H9 (cell line): ENCODE measurements around the gene EIF4H. TPM values are rescaled to one million over a fixed set of nuclear protein-coding genes. Genes with fewer than 3 reads are reported as not detected.

ENCODE experiments used
- DNase-seq: peaks from one replicate; pipeline ENCODE4 v3.0.0-alpha.2; 2017
- H2AFZ ChIP-seq: one replicate; pipeline ENCODE4 v1.6.1; 2013; ENCODE audit warnings: mild to moderate bottlenecking, low read length, control low read depth, moderate library complexity
- H2AK5ac ChIP-seq: 2 replicates; pipeline ENCODE4 v1.6.1; 2013; ENCODE audit warnings: low read length, control low read depth, mixed read lengths; ENCODE audit not compliant: insufficient read length
- H2BK120ac ChIP-seq: one replicate; pipeline ENCODE4 v1.6.1; 2013; ENCODE audit warnings: low read depth, mild to moderate bottlenecking, low read length, control low read depth, inconsistent platforms; ENCODE audit not compliant: poor library complexity, severe bottlenecking
- H2BK12ac ChIP-seq: 2 replicates; pipeline ENCODE4 v1.6.1; 2013; ENCODE audit warnings: low read length, control low read depth, mixed read lengths, low read depth; ENCODE audit not compliant: insufficient read length
- H2BK15ac ChIP-seq: 2 replicates; pipeline ENCODE4 v1.6.1; 2013; ENCODE audit warnings: low read depth, low read length, control low read depth
- H2BK20ac ChIP-seq: one replicate; pipeline ENCODE4 v1.6.1; 2013; ENCODE audit warnings: low read depth, mild to moderate bottlenecking, low read length, control low read depth, inconsistent platforms; ENCODE audit not compliant: poor library complexity, severe bottlenecking
- H2BK5ac ChIP-seq: 2 replicates; pipeline ENCODE4 v1.6.1; 2013; ENCODE audit warnings: low read length, control low read depth, mixed read lengths; ENCODE audit not compliant: insufficient read length
- H3K14ac ChIP-seq: 2 replicates; pipeline ENCODE4 v1.6.1; 2013; ENCODE audit warnings: low read length, control low read depth; ENCODE audit not compliant: insufficient read depth
- H3K18ac ChIP-seq: 2 replicates; pipeline ENCODE4 v1.6.1; 2013; ENCODE audit warnings: low read depth, mild to moderate bottlenecking, mixed read lengths, low read length, control low read depth; ENCODE audit not compliant: insufficient read length
- H3K23ac ChIP-seq: 2 replicates; pipeline ENCODE4 v1.6.1; 2013; ENCODE audit warnings: low read length, control low read depth, mixed read lengths, low read depth; ENCODE audit not compliant: insufficient read length
- H3K23me2 ChIP-seq: 2 replicates; pipeline ENCODE4 v1.6.1; 2013; ENCODE audit warnings: low read depth, mild to moderate bottlenecking, mixed read lengths, low read length, control low read depth; ENCODE audit not compliant: insufficient read length, poor library complexity, severe bottlenecking
- H3K27ac ChIP-seq: 2 replicates; pipeline ENCODE4 v1.5.1; 2013; ENCODE audit warnings: low read length, control low read depth, mixed read lengths, low read depth; ENCODE audit not compliant: insufficient read length
- H3K27me3 ChIP-seq: 2 replicates; pipeline ENCODE4 v1.6.1; 2013; ENCODE audit warnings: low read length, control low read depth, inconsistent platforms; ENCODE audit not compliant: insufficient read depth
- H3K4ac ChIP-seq: 2 replicates; pipeline ENCODE4 v1.6.1; 2013; ENCODE audit warnings: low read depth, mild to moderate bottlenecking, control low read depth, inconsistent platforms, low read length, moderate library complexity
- H3K4me1 ChIP-seq: 2 replicates; pipeline ENCODE4 v1.6.1; 2013; ENCODE audit warnings: low read length, control low read depth, inconsistent platforms; ENCODE audit not compliant: insufficient read depth
- H3K4me2 ChIP-seq: 2 replicates; pipeline ENCODE4 v1.6.1; 2013; ENCODE audit warnings: low read length, control low read depth, mixed read lengths; ENCODE audit not compliant: insufficient read length, insufficient read depth
- H3K56ac ChIP-seq: 2 replicates; pipeline ENCODE4 v1.6.1; 2013; ENCODE audit warnings: low read depth, mild to moderate bottlenecking, mixed read lengths, low read length, control low read depth; ENCODE audit not compliant: insufficient read length
- H3K79me1 ChIP-seq: 2 replicates; pipeline ENCODE4 v1.6.1; 2013; ENCODE audit warnings: low read depth, mild to moderate bottlenecking, moderate library complexity, low read length, control low read depth, inconsistent platforms; ENCODE audit not compliant: insufficient read depth, poor library complexity, severe bottlenecking
- H3K79me2 ChIP-seq: 2 replicates; pipeline ENCODE4 v1.6.1; 2013; ENCODE audit warnings: low read length, control low read depth, inconsistent platforms; ENCODE audit not compliant: insufficient read depth
- H3K9ac ChIP-seq: 2 replicates; pipeline ENCODE4 v1.6.1; 2013; ENCODE audit warnings: low read length, control low read depth, mixed read lengths; ENCODE audit not compliant: insufficient read length; ENCODE audit errors: extremely low read depth
- H3K9me3 ChIP-seq: one replicate; pipeline ENCODE4 v1.6.1; 2013; ENCODE audit warnings: low read depth, low read length, inconsistent platforms; ENCODE audit not compliant: control insufficient read depth
- H3T11ph ChIP-seq: one replicate; pipeline ENCODE4 v1.6.1; 2013; ENCODE audit warnings: mild to moderate bottlenecking, low read length, control low read depth, inconsistent platforms
- H4K20me1 ChIP-seq: one replicate; pipeline ENCODE4 v1.6.1; 2013; ENCODE audit not compliant: control insufficient read depth, insufficient read length, insufficient read depth
- H4K5ac ChIP-seq: 2 replicates; pipeline ENCODE4 v1.6.1; 2013; ENCODE audit warnings: low read depth, mild to moderate bottlenecking, mixed read lengths, low read length, control low read depth; ENCODE audit not compliant: insufficient read length
- H4K8ac ChIP-seq: replicated peaks from 2 replicates; pipeline ENCODE4 v1.6.1; 2013; ENCODE audit warnings: low read length, control low read depth, mixed read lengths, low read depth; ENCODE audit not compliant: insufficient read length
- H4K91ac ChIP-seq: 2 replicates; pipeline ENCODE4 v1.6.1; 2013; ENCODE audit warnings: low read depth, mild to moderate bottlenecking, moderate library complexity, mixed read lengths, low read length, control low read depth; ENCODE audit not compliant: insufficient read length
- H3K27ac Mint-ChIP-seq, 3 experiments: 2 replicates in 2 of 3; 3 replicates in 1 of 3; pipeline ENCODE4 v1.8.0; 2020 to 2021; ENCODE audit warnings: mixed read lengths in 3 of 3, mild to moderate bottlenecking in 1 of 3, moderate library complexity in 1 of 3
- H3K27me3 Mint-ChIP-seq: 2 replicates; pipeline ENCODE4 v1.8.0; 2021; ENCODE audit warnings: low read depth, mild to moderate bottlenecking, moderate library complexity, mixed read lengths
- H3K36me3 Mint-ChIP-seq, 3 experiments: 2 replicates in 2 of 3; 3 replicates in 1 of 3; pipeline ENCODE4 v1.8.0; 2020 to 2021; ENCODE audit warnings: low read depth in 3 of 3, mixed read lengths in 3 of 3; ENCODE audit not compliant: insufficient read depth in 1 of 3
- H3K4me1 Mint-ChIP-seq, 2 experiments: 2 replicates each; pipeline ENCODE4 v1.8.0; 2020; ENCODE audit warnings: mixed read lengths in 2 of 2
- H3K4me3 Mint-ChIP-seq, 2 experiments: 2 replicates in 1 of 2; 3 replicates in 1 of 2; pipeline ENCODE4 v1.8.0; 2020 to 2021; ENCODE audit warnings: mild to moderate bottlenecking in 2 of 2, mixed read lengths in 2 of 2, moderate library complexity in 1 of 2
- H3K9me3 Mint-ChIP-seq, 2 experiments: 2 replicates in 1 of 2; 3 replicates in 1 of 2; pipeline ENCODE4 v1.8.0; 2020; ENCODE audit warnings: mild to moderate bottlenecking in 2 of 2, mixed read lengths in 2 of 2, moderate library complexity in 1 of 2
- WGBS: extraction: QIAGEN DNeasy Blood & Tissue Kit; methylation state at CpG from one replicate; pipeline ENCODE4 v1.1.7; 2013; ENCODE audit warnings: missing lambda C conversion rate, low lambda C conversion rate, mixed read lengths; ENCODE audit not compliant: insufficient read length; ENCODE audit errors: extremely low coverage; 5-methylcytosine and 5-hydroxymethylcytosine counted together
- total RNA-seq: library from RNA; stranded (reverse); gene quantifications from 2 replicates; pipeline ENCODE4 v1.2.1, GENCODE V29; 2021
- TF ChIP-seq, protein P1 (sequence below): fragments of 200-600 bp; sonication (generic); conservative IDR thresholded peaks from 3 replicates; pipeline ENCODE4 v1.8.0; 2021; ENCODE audit warnings: antibody characterized with exemption, mild to moderate bottlenecking

Gene EIF4H
- total RNA-seq, 1 experiment from 2014 or later: 363 TPM

DNA sequence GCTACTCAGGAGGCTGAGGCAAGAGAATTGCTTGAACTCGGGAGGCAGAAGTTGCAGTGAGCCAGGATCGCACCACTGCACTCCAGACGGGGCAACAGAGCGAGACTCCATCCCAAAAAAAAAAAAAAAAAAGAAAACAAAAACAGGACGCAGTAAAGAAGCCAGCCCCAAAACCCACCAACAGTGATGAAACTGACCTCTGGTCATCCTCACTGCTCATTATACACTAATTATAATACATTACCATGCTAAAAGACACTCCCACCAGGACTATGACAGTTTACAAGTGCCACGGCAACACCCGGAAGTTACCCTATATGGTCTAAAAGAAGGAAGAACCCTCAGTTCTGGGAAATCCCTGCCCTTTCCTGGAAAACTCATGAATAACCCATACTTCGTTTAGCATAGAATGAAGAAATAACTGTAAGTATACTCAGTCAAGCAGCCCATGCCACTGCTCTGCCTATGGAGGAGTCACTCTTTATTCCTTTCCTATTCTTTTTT is 40.0 kb upstream of the EIF4H start:
- Histone ChIP-seq H2AFZ (no peak overlapping the region), H3K23ac (no peak overlapping the region), H3K9ac (no peak overlapping the region), H3K27ac (no peak overlapping the region), H3K14ac (no peak overlapping the region), H2BK12ac (no peak overlapping the region), H2BK120ac (no peak overlapping the region), H2AK5ac (no peak overlapping the region), H3K79me1 (no peaks in the 10 kb centered on the region), H4K8ac (no peak overlapping the region), H2BK5ac (no peak overlapping the region), H4K20me1 (no peaks in the 10 kb centered on the region), H3K4me1 (no peaks in the 10 kb centered on the region; the same call in 1 of the 2 replicates), H3K9me3 (no peaks in the 10 kb centered on the region), H3T11ph (no peak overlapping the region), H2BK15ac (no peak overlapping the region), H3K18ac (no peak overlapping the region), H4K5ac (no peak overlapping the region), H3K23me2 (no peaks in the 10 kb centered on the region), H3K56ac (no peak overlapping the region), H2BK20ac (no peak overlapping the region), H3K4ac (no peak overlapping the region), H3K4me2 (no peak overlapping the region), H4K91ac (no peak overlapping the region), H3K79me2 (no peaks in the 10 kb centered on the region), H3K27me3 (no peaks in the 10 kb centered on the region)
- Mint-ChIP-seq H3K36me3 (no peaks in the 10 kb centered on the region), H3K9me3 (peaks cover 0 to 3% of the 10 kb centered on the region in 2 experiments; a peak in 1 of 5 replicates), H3K27me3 (peaks cover 9% of the 10 kb centered on the region), H3K27ac (peak overlapping the region in 1 of 3 experiments; percentile 19; a peak in 2 of 7 replicates), H3K4me3 (no peak overlapping the region), H3K4me1 (peaks cover 25 to 33% of the 10 kb centered on the region in 2 experiments)
- no peak for DNase-seq
- TF ChIP-seq, protein P1, sequence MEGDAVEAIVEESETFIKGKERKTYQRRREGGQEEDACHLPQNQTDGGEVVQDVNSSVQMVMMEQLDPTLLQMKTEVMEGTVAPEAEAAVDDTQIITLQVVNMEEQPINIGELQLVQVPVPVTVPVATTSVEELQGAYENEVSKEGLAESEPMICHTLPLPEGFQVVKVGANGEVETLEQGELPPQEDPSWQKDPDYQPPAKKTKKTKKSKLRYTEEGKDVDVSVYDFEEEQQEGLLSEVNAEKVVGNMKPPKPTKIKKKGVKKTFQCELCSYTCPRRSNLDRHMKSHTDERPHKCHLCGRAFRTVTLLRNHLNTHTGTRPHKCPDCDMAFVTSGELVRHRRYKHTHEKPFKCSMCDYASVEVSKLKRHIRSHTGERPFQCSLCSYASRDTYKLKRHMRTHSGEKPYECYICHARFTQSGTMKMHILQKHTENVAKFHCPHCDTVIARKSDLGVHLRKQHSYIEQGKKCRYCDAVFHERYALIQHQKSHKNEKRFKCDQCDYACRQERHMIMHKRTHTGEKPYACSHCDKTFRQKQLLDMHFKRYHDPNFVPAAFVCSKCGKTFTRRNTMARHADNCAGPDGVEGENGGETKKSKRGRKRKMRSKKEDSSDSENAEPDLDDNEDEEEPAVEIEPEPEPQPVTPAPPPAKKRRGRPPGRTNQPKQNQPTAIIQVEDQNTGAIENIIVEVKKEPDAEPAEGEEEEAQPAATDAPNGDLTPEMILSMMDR: no peak
- whole genome bisulfite sequencing: no CpG with 5 or more reads among the region's 8 CpGs
